Keratinocyte (primary cell): ENCODE results near the gene TRAF3. TPM values are rescaled to one million over a fixed set of nuclear protein-coding genes. Genes with fewer than 3 reads are reported as not detected.

ENCODE experiments used
- DNase-seq: peaks from one replicate; pipeline ENCODE4 v3.0.0-alpha.2; 2011; ENCODE audit warnings: low read depth, missing footprints, low spot score
- FAIRE-seq: peaks from 2 replicates; lab custom pipeline; 2011; peaks lifted over from hg19 to GRCh38; lab: Jason Lieb, UNC
- H2AFZ ChIP-seq: 2 replicates; pipeline ENCODE4 v1.6.0; 2012; ENCODE audit warnings: low read length, control low read depth, inconsistent platforms; ENCODE audit not compliant: control insufficient read depth
- H3K27ac ChIP-seq: 2 replicates; pipeline ENCODE4 v1.5.1; 2011; ENCODE audit warnings: low read length; ENCODE audit not compliant: control insufficient read depth, insufficient read depth
- H3K27me3 ChIP-seq: 3 replicates; pipeline ENCODE4 v1.6.0; 2011; ENCODE audit warnings: low read length; ENCODE audit not compliant: control insufficient read depth, insufficient read depth; ENCODE audit errors: extremely low read depth
- H3K36me3 ChIP-seq, 2 experiments: 2 replicates in 1 of 2; 3 replicates in 1 of 2; pipeline ENCODE4 v1.5.1; 2011; ENCODE audit warnings: low read length in 2 of 2, mild to moderate bottlenecking in 1 of 2; ENCODE audit not compliant: control insufficient read depth in 2 of 2, insufficient read depth in 2 of 2; ENCODE audit errors: extremely low read depth in 1 of 2
- H3K4me1 ChIP-seq: 3 replicates; pipeline ENCODE4 v1.5.1; 2011; ENCODE audit warnings: low read length; ENCODE audit not compliant: control insufficient read depth, insufficient read depth; ENCODE audit errors: extremely low read depth
- H3K4me2 ChIP-seq: 3 replicates; pipeline ENCODE4 v1.6.0; 2011; ENCODE audit warnings: low read depth, low read length; ENCODE audit not compliant: control insufficient read depth, insufficient read depth; ENCODE audit errors: extremely low read depth
- H3K4me3 ChIP-seq, 3 experiments: fragments of 200-600 bp in 1 of 3; sonication (generic) in 1 of 3; 2 replicates in 2 of 3; 3 replicates in 1 of 3; pipeline ENCODE4 v1.5.1; 2011 to 2016; ENCODE audit warnings: low read length in 3 of 3, mild to moderate bottlenecking in 3 of 3, control low read depth in 2 of 3, inconsistent platforms in 1 of 3, low read depth in 1 of 3, mixed read lengths in 1 of 3, mixed run types in 1 of 3, moderate library complexity in 1 of 3; ENCODE audit not compliant: control insufficient read depth in 2 of 3, insufficient read depth in 2 of 3; ENCODE audit errors: extremely low read depth in 1 of 3
- H3K79me2 ChIP-seq: 2 replicates; pipeline ENCODE4 v1.6.0; 2012; ENCODE audit warnings: low read length; ENCODE audit not compliant: control insufficient read depth, insufficient read depth
- H3K9ac ChIP-seq: 3 replicates; pipeline ENCODE4 v1.6.0; 2011; ENCODE audit warnings: low read length; ENCODE audit not compliant: control insufficient read depth, insufficient read depth; ENCODE audit errors: extremely low read depth
- H3K9me1 ChIP-seq: 3 replicates; pipeline ENCODE4 v1.6.0; 2011; ENCODE audit warnings: low read length; ENCODE audit not compliant: control insufficient read depth, insufficient read depth; ENCODE audit errors: extremely low read depth
- H3K9me3 ChIP-seq: 2 replicates; pipeline ENCODE4 v1.5.1; 2012; ENCODE audit warnings: low read depth, low read length; ENCODE audit not compliant: control insufficient read depth
- H4K20me1 ChIP-seq: 3 replicates; pipeline ENCODE4 v1.6.0; 2011; ENCODE audit warnings: low read length; ENCODE audit not compliant: control insufficient read depth, insufficient read depth; ENCODE audit errors: extremely low read depth
- CTCF ChIP-seq, 3 experiments: IDR thresholded peaks in 1 of 3; conservative IDR thresholded peaks in 1 of 3; optimal IDR thresholded peaks in 1 of 3; 2 replicates in 2 of 3; 3 replicates in 1 of 3; pipeline versions ENCODE3 to v1.5.1; 2011; ENCODE audit warnings: low read length in 3 of 3, mild to moderate bottlenecking in 3 of 3, moderate library complexity in 2 of 3, control low read depth in 1 of 3, inconsistent platforms in 1 of 3; ENCODE audit not compliant: insufficient read depth in 2 of 3; ENCODE audit errors: extremely low read depth in 1 of 3
- EZH2 ChIP-seq: IDR thresholded peaks from one replicate; pipeline ENCODE4 v1.6.1; 2012; ENCODE audit warnings: inconsistent platforms, mild to moderate bottlenecking, low read length, moderate library complexity
- dilution Hi-C: fragments of 300-500 bp; cut with MboI; formaldehyde crosslinking; loops from one replicate; pipeline ENCODE4 v1.7.0; 2020; ENCODE audit warnings: low sequenced_read_pairs; ENCODE audit not compliant: extremely low pct_ligation_motif_present
- polyA plus RNA-seq, 5 experiments: library from polyadenylated mRNA; depleted of rRNA in 3 of 5; stranded (reverse) in 3 of 5; stranded (forward) in 1 of 5; unstranded in 1 of 5; fragments of >200 nt; gene quantifications; 1 replicate in 1 of 5; 2 replicates in 3 of 5; 3 replicates in 1 of 5; pipeline versions ENCODE4 v1.2.1 to v1.2.3, GENCODE V29; 2011 to 2012; ENCODE audit warnings: missing spikeins in 2 of 5, low read depth in 1 of 5, low replicate concordance in 1 of 5

Gene TRAF3
- polyA plus RNA-seq, 1 donor (not counting 4 experiments of a cell fraction or from before 2014, with no cell fraction given), result 12.5 TPM

GRCh38 chr14:102734436-102734835, 42.8 kb upstream of the TRAF3 start:
- TF ChIP-seq CTCF (optimal IDR thresholded peaks at IDR 0.05 in 1 of 3, IDR thresholded peaks at IDR 0.05 in 1 of 3, conservative IDR thresholded peaks at IDR 0.05 in 1 of 3; ENCODE audit: extremely low read depth in 1 of 3, insufficient read depth in 2 of 3, low read length in 3 of 3) (no peak), EZH2 (no peak)
- DNase-seq, result no peak
- Histone ChIP-seq H3K79me2 (no peaks in the 10 kb centered on the region), H3K4me1 (no peaks in the 10 kb centered on the region), H3K4me2 (no peak overlapping the region), H4K20me1 (no peaks in the 10 kb centered on the region), H2AFZ (no peak overlapping the region), H3K9ac (no peak overlapping the region), H3K9me1 (peaks cover 2% of the 10 kb centered on the region), H3K27ac (no peak overlapping the region), H3K4me3 (no peak overlapping the region), H3K27me3 (no peaks in the 10 kb centered on the region), H3K36me3 (peaks cover 16 to 29% of the 10 kb centered on the region in 2 experiments), H3K9me3 (no peaks in the 10 kb centered on the region)
- FAIRE-seq, result no peak
- dilution Hi-C loops, result no loop called here

GRCh38 chr14:102736956-102737355, 40.3 kb upstream of the TRAF3 start:
- no peak overlapping the region for H2AFZ ChIP-seq
- H3K9me3 ChIP-seq, result no peaks in the 10 kb centered on the region
- FAIRE-seq (no peak), DNase-seq (no peak)
- TF ChIP-seq CTCF (optimal IDR thresholded peaks at IDR 0.05 in 1 of 3, IDR thresholded peaks at IDR 0.05 in 1 of 3, conservative IDR thresholded peaks at IDR 0.05 in 1 of 3; ENCODE audit: extremely low read depth in 1 of 3, insufficient read depth in 2 of 3, low read length in 3 of 3), result no peak
- TF ChIP-seq EZH2, result no peak
- H3K4me2 ChIP-seq, result no peak overlapping the region
- dilution Hi-C loops, result no loop called here
- no peaks in the 10 kb centered on the region for H3K4me1 ChIP-seq
- H3K4me3 ChIP-seq, result no peak overlapping the region
- H3K9me1 ChIP-seq, result peaks cover 2% of the 10 kb centered on the region
- no peaks in the 10 kb centered on the region for H3K79me2 ChIP-seq
- no peak overlapping the region for H3K27ac ChIP-seq
- H3K9ac ChIP-seq, result no peak overlapping the region
- H3K27me3 ChIP-seq, result no peaks in the 10 kb centered on the region
- H4K20me1 ChIP-seq, result no peaks in the 10 kb centered on the region
- peaks cover 16 to 22% of the 10 kb centered on the region in 2 experiments for H3K36me3 ChIP-seq
